HG03520 (cell line): ENCODE measurements around the gene FMNL1.

Experiments
- ATAC-seq: cut with Tn5 transposase; IDR thresholded peaks from one replicate; pipeline ENCODE4 v1.9.1; 2021; ENCODE audit warnings: mild to moderate bottlenecking, moderate library complexity; ENCODE audit not compliant: unreplicated experiment

Gene FMNL1

DNA sequence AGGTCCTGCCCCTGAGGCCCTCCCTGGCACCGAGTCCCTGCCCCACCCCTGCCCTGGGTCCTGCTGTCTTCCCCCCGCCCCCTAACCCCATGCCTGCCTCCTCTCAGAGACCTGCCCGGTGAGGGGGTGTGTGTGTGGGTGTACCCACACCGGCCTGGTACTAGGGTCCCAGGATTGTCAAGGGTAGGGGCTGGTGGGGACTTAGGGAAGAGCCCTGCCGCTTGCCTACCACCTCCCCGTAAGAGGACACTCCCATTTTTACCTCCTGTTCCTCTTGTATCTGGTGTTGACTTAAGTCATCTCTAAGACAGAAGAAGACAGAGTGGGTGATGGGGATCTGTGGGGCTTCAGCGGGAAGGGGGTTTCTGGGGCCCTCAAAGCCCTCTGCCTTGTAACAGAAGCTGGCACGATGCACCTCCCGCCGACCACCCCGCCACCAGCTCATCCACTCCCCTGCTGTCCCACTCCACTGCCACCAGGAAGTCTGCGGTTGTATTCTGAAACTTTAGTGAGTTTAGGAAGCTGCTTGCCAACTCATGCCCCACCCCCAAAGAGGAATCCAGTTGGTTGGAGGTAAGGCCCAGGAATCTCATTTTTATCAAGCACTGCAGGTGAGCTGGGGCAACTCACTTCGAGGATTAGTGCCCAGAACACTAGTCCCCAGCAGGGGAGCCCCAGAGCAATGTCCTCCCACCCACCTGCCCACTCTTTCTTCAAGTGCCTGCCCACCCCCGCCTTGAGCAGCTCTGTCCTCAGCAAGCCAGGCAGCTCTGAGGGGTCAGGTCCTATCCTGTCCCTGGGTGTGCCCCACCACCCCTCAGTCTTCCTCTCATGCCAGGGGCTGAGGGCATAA is 34.7 kb downstream of the FMNL1 start:
- no peak for ATAC-seq

DNA sequence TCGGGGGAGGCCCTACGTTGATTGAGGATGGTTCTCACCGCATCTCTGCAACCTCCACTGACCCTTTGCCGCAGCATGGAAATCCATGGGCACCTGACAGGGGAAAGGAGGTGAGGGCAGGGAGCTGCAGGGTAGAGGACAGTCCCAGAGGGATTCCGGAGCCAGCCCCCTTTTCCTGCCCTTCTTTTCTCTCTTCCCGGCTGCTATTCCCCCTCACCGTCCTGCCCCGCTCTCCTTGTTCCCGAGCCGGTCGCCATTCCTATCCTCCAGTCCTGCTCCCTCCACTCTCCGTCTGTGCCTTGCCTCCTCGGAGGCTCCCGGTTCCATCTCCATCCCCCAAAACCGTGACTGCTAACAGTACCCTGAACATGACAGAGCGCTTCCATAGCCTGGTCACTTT is 35.4 kb downstream of the FMNL1 start:
- no peak for ATAC-seq

DNA sequence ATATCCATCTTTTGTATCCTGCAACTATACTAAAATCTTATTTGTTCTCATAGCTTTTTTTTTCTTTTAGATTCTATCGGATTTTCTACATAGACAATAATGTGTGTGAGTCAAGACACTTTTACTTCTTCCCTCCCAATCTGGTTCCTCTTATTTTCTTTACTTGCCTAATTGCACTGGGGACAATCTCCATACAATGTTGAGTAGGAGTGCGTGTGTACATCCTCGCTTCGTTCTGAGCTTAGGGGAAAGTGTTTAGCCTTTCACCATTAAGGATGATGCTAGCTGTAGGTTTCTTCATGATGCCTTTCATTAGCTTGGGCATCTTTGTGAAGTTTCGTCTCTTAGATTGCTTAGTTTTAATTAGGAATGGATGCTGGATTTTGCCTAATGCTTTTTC is 37.3 kb downstream of the FMNL1 start:
- no peak for ATAC-seq

DNA sequence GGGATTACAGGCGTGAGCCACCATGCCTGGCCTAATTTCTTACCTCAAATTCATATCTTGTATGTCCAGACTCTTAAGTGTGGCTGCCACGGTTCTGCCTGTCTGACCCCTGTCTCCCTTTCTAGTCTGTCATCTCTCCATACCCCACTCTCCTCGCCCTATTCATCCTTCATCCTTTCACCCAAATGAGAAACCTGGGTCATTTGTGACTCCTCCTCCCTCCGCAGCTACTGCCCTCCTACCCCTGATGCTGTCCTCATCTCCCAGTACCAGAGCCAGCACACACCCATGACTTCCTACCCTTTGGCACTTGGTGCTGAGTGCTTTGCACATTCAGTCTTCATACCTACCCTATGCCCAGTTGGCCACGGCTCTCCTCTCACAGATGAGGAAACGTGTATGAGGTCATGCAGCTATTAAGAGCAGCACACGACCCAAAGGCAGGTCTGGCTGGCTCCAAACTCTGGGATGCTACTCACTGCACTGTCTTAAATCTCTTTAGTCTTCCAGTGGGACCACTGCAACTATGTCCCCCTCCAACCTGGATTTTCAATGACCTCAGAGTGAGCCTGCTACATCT is 38.6 kb downstream of the FMNL1 start:
- no peak for ATAC-seq

DNA sequence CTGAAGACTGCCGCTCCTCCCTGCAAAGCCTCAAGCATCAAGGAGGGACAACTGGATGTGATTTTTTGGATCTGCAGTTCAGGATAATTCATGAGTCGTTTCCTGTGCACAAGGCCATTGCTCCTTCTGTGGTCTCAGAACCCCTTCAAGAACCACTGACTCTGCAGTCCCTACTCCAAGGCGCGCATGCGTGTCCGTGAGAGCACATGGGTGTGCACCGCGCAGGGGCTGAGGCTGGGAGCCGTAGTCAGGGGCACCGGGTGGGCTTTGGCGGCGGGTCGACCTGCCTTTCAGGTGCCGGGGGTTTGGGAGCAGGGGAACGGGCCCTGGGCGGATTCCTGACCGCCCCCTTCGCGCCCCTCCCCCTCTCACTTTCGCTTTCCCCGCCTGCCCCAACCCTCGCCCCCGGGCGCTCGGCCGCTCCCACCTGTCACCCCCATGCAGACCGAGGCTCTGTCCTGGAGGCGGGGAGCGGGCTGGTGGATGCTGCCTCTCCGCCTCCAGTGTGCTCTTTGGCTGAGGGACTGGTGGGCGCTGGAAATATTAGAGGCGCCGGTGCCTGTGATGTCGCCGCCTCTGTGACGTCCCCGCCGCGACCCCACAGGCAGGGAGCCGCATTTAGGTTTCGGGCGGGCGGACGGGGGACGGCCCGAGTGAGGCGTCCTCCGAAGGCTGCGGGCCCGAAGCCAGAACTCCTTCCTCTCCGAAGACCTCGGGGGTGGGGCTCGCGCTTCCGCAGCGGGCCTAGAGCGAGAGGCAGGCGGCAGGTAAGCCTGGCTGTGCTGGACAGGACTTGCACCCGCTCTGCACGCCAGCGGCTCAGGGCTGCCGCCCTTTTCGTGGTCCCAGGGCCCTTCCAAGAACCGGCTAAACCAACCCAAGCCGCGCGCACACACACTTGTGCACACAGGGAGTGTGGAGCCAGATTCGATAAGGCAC is 40.2 kb downstream of the FMNL1 start, which contains the start of gene SPATA32:
SPATA32 (minus strand) TSS at position 518 of the 939 bp plus-strand sequence; CDS start at position 440, 78 bp downstream.
- ATAC-seq = no peak

DNA sequence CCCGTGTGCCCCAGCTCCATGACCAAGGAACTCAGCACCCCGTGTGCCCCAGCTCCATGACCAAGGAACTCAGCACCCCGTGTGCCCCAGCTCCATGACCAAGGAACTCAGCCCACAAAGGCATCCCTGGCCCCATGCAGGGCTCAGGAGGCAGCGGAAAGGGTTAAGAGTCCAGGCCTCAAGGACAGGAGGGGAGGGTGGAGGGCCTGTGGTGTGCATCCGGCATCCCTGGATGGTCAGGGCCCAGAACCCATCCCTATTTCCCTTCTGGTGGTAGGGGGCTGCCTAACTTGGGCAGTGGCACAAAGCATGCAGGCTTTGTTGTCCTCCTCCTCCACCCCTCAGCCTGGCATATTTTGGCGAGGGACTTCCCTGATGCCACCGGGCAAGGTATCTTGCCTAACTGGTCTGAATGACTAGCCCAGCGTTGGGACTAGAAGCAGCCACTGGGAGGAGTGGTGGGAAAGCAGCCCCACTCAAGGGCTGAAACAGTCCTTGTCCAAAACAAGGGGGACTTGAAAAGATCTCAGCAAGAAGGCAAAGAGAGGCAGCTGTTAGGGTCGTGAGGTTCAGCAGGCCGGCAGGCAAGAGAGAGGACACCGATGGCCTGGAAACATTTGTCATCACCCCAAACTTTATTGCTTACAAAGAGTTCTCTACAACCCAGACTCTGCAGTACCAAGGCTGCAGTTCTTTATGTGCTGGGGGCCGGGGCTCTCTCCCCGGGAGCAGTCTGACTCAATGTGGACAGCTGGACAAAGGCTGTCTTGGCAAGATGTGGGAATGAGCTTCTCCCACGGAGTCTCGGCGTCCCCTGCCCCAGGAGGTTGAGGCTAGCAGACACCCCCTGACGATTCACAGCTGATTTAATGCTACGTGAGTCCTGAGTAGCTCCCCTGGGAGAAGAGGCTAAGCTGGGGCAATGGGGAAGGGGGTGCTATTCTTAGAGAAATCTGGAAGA is 41.1 kb downstream of the FMNL1 start:
- no peak for ATAC-seq

DNA sequence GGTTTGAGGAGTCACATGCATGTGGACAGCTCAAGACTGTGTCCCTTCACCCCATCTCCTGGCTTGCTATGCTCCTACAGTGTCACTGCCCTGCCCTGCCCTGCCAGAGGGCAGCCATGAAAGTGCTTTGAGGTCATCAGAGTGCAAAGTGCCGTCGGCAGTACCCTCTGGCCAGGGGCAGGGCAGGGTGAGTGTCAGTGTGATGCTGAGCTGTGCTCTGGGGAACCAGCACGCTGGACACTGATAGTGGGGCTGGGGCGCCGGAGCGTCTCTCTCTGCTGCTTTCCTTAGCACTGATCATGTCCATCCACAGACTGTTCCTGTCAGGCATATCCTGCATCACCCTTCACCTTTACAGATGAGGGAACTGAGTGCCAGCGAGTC is 41.8 kb downstream of the FMNL1 start:
- no peak for ATAC-seq

DNA sequence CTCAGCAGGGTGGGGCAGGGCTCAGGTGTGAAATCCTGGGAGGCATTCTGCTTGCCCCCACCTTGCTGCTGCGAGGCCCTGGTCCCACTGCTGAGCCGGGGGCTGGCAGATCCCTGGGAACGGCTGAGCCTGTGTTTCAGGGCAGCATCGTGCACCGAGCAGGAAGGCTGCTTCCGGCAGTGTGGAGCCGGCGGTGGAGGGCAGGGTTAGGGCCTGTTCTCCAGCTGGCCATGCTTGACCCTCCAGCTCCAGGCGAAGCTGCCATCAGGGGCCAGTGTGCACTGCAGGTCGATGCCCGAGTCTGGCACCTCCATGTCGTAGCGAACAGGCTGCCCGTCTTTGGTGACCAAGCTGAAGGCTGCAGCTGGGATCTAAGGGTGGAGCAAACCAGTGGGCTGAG is 42.7 kb downstream of the FMNL1 start:
- no peak for ATAC-seq

DNA sequence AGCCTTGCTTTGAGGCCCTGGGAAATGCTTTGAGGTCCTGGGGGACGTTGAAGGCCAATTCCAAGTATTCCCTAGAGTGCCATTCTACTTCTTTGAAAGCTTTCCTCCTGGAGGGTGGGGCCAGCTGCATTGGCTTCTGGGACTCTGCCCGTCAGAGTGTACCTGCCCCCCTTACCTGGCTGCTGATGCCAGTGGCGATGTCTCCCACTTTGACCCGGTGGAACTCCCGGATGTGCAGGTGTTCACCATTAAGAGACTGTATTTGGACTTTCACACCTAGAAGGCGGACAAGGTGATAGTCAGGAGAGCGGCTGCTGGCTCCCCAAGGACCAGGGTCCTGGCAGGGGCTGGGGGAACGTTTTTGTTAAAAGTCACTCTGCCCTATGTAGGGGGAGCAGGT is 43.3 kb downstream of the FMNL1 start:
- ATAC-seq = no peak

DNA sequence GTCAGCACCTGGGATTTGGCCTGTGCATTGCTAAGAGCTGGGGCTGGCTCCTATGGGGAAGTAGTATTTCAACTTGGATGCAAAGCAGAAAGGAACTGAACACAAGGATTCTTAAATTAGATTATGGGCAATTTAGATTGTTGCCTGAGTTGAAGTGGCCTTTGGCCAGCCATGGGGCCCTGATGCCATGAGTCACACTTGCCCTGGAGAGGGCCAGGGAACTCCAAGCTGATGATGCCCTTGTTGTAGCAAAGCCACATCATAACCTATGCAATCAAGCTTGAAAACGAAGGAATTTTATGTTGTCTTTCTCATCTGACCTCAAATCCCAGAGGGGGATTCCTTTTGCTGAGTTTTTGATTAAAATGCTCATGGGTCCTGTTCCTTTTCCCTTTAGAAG is 44.1 kb downstream of the FMNL1 start:
- no peak for ATAC-seq

DNA sequence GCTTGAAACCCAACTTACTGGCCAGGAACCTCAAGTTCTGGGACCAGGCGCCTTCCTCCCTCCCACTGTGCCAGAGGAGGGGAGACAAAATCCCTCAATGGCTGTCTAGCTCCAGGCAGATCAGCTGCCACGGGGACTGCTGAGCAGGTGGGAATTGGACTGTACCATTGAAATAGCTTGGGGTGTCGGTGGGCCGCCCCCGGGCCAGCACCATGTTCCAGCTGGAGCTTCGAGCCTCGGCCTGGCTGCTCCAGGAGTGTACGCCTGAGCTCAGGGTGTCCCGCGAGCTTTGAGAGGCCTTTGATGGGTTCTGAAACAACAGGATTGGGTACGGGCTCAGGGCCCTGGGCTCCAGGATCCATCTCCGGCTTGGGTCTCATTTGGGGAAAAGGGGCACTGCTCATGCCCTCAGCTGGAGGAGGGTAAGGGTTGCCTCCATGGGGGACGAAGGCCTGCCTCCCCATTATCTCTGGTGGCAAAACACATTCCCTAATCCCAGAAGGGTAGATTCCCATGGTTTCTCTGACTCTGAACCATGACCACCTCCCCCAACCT is 44.8 kb downstream of the FMNL1 start:
- ATAC-seq = no peak

DNA sequence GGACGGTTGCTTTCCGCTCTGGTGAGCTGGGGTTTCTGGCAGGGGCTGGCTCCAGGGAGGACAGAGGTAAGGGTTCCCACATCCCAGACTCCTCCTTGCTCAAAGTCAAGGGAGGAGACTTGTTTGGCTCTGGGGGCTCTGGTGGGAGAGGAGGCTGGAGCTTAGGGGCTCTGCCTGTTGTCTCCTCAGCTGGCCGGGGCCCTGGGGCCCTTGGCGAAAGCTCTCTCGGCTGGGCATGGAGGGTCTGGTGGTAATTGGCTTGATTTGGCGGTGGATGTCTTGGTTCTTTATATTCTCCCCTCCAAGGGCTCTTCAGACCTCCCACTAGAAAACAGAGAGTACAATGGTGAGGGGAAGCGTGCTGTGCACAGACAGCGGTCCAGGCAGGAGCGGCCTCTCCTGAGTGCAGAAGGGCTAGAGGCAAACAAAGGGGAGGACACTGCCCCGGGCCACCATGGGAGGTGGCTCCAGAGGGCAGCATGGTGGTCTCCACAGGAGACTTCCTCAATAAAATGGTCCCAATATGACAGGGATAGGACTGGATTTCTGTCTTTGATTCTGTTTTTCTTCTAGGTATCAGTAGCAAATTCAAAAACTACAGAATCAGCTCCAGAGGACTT is 45.9 kb downstream of the FMNL1 start:
- ATAC-seq = no peak

DNA sequence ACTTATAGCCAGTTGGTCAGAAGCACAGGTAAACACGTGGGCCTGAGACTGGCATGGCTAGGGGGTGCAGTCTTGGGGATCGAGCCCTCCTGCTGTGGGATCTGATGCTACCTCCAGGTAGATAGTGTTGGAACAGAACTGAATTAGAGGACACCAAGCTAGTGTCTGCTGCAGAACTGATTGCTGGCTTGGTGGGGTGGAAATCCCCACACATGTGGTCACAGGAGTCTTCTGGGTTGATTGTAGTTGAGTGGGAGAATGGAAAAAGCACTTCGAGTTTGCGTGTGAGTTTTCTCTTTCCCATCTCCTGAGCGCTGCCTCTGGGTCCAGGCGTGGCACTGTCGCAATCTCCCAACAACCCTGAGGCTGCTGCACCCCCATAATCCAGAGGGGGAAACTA is 48.2 kb downstream of the FMNL1 start:
- ATAC-seq = no peak

DNA sequence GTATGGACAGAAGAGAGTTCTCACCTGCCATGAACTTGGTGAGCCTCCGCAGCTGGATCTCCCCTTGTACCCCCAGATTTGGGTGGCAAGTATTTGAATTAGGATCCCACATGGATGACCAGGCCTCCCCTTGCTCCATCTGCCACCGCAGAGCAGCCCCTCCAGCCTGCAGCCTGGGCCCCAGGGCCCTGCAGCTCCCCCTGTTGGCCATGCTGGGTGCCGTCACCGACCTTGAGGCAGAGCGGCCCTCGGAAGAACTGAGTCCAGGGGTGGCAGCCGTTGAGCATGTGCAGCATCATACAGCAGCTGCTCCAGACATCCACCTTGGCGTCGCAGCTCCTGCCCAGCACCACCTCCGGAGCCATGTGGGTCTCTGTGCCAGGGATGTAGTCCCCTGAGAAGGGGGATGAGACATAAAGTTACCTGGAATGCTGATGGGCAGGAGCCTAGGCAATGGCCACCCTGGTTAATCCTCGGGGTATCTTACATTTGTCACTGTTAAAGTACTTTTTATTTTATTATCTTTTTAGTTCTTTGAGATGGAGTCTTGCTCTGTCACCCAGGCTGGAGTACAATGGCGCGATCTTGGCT is 49.2 kb downstream of the FMNL1 start:
- ATAC-seq = no peak

DNA sequence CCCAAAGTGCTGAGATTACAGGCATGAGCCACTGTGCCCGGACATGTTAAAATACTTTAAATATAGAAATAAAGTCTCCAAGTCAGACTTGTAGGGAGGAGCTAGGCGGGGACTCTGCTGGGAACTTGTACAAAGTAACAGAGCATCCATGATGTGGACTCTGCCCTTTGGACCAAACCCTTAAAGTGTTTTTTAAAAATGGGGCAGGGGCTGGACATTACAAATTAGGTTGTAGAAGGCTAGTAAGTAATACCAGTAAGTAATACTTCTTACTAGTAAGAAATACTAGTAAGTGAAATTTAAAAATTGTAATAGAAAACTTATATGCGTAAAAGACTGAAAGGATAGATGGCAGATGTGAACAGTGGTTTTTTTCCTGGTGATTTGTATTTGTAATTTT is 49.9 kb downstream of the FMNL1 start:
- no peak for ATAC-seq

DNA sequence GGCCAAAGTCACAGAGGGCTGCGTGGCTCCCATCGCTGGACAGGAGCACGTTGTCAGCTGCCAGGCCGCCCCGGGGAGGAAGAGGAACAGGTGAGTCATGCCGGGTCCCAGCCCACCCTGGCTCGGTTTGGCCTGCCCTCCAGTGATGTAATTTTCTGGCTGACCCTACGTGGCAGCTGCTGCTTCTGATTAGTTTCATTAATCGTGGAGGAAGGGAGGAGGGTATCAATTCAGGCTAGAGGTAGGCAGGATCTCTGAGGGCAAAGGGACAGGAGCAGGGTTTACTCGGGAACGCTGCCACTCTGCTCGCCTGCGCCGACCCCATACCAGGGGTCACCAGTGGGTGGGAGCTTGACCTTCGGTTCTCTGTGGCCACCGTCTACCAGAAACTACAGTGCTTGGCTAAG is 51.9 kb downstream of the FMNL1 start:
- no peak for ATAC-seq

DNA sequence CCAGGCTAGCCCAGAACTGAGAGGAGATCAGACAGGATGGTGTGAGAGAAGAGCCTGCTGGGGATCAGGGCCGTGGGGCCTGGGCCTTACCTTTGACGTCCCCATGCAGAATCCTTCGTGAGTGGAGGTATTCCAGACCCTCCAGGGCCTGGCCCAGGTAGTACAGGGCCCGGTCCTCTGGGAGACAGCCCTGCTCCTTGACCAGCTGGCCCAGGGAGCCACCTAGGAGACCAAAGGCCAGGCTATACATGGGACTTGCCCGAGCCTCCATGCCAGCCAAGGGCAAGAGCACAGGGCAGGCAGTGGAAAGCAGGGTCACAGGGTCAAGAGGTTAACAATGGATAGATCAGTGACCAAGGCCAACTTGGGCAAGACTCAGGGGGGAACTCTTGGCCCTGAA is 52.3 kb downstream of the FMNL1 start:
- no peak for ATAC-seq

DNA sequence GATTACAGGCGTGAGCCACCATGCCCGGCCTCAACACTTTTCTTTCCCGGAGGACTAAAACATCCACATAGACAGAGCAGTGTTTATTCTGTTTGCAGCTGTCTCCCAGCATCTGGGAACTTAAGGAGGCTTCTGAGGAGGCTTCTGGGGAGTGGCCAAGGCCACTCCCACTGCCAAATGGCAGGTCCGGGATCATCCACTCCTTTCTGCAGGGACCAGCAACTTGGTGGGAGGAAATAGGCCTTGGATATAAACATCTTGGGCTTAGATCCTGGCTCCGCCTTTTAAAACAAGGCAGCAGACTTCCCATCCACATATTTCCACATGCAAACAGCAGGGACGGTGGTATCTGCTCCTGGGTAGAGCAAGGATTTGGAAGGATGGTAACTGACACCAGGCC is 54.3 kb downstream of the FMNL1 start:
- no peak for ATAC-seq

DNA sequence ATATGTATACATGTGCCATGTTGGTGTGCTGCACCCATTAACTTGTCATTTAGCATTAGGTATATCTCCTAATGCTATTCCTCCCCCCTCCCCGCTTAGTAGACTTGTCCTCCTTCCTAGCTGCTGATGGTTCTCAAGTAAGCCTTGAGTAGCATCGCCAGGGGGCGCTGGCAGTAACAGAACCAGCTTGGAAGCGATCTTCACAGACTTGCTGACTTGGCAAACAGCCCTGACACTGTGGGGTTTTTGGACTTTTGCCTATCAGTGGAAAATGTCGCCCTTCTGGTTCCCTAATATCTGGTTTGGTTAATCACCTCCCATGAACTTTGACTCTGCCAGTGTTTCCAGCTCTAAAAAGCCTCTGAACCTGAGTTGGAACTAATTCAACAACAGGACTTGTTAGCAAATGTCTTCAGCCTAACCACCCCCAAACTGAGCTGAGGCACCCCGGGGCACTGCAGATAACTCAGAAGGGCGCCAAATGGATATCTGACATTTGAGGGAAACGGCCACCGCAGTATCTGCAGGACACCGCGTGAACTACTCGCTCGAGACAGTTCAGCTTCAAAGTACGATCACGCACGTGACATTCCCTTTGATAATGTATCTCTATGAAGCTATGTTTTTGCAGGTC is 55.6 kb downstream of the FMNL1 start:
- no peak for ATAC-seq
